Right renal pelvis (tissue), 4 donors: ENCODE measurements around the gene ZNF628. TPM values are rescaled to one million over a fixed set of nuclear protein-coding genes. Genes with fewer than 3 reads are reported as not detected.

Source experiments
- DNase-seq, 4 donors: peaks; one replicate each; pipeline ENCODE4 v3.0.0-alpha.2; 2013; ENCODE audit warnings: low read depth in 4 of 4, low spot score in 3 of 4, missing footprints in 1 of 4
- polyA plus RNA-seq, 4 donors: library from polyadenylated mRNA; unstranded; fragments of 120-200 nt; gene quantifications; one replicate each; pipeline ENCODE4 v1.2.1, GENCODE V29; 2013; ENCODE audit not compliant: insufficient read length in 4 of 4

The ZNF628 gene
- polyA plus RNA-seq, 4 donors: 3.2 to 5.4 (median 3.6) TPM

- DNase-seq: no peak
Measured at GRCh38 chr19:55464039-55464661, 12.3 kb upstream of the ZNF628 start.

GRCh38 chr19:55464662-55465054, 11.8 kb upstream of the ZNF628 start, which contains the start of gene C19orf85:
Gene C19orf85, minus strand, starts transcription at chr19:55464751. Its CDS starts 197 bp downstream, at chr19:55464554.
- no peak for DNase-seq

DNA sequence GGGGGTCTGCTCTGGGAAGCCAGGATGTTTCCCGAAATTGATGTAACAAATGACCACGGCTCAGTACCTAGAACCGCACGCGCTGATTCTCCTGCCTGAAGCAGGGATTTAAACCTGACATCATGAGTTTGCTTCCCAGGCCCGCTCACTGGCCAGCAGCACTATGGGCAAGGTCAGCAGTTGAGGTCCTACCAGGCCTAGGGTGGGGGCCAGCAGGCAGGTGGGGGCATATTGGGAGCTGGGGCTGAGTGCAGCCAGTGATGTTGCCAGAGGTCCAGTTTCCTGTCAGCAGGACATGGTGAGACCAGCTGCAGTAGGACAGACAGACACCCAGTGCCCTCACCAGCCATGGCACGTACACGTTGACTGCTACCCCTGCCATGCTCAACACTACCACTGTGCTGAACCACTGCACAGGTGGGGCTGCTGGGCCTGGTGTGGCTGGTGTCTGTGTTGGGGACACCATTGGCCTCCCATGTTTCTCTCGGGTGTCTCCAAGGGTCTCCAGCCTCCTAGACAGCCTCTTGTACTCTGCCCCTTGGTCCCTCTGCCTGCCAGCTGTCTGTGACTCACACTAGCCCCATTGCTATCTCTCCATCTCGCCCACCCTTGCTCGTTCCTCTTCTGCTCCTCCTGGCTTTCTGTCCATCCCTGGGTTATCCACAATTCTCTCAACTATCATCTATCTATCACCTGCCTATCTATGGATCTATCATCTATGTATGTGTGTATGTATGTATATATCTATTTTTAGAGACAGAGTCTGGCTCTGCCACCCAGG, 10.8 kb upstream of the ZNF628 start:
- DNase-seq: no peak

GRCh38 chr19:55466241-55466614, 10.2 kb upstream of the ZNF628 start:
- no peak for DNase-seq

DNA sequence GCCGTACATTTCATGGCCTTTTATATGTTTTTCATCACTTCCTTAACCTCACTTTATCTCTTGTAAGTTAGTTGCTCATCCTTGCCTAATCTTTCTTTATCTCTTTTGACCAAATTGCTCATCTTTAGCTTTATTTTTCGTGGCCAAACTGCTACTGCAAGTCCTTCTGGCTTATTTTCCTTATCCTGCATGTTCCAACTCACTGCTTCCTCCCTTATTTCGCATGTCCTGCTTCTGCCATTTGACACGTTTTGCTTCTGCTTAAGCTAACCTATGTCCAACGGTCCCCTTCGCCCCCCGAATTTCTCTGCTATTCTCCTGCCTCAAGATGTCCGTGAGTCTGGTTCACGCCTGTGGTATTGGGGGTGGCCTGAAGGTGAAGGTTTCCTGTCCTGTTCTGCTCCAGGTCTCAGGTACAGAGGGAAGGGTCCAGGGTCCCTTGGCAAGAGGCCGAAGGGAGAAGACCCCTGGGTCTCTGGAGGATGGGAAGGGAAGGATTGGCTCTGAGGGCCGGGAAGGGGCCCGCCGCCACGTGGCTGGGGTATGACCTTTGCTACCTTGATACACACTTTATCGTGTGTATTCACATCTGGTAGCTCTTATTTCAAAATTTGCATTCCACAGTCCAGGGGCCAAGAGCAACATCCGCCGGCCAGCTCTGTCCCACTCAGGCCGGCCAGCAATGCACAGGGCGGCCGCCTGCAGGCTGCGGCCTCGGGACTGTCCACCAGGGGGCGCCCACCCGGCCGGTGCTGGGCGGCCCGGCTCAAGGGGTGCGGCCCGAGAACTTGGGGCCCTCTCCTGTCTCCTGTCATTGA, 9.0 kb upstream of the ZNF628 start:
- DNase-seq: no peak

DNA sequence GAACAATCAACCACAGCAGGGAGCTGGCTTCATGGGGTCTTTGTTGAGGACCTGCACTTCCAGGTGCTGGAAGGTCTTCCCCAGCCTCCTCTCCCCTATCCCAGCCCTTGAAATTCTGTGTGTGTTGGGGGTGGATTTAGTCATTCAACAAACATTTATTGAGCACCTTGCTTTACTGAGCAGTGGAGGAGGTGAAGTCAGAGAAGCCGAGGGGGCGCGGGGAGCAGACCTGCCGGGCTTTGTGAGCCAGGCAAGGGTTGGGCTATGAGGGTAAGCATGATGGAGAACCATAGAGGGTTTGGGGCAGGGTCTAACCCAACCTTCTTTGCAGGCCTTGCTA, 8.4 kb upstream of the ZNF628 start:
- DNase-seq: no peak

DNA sequence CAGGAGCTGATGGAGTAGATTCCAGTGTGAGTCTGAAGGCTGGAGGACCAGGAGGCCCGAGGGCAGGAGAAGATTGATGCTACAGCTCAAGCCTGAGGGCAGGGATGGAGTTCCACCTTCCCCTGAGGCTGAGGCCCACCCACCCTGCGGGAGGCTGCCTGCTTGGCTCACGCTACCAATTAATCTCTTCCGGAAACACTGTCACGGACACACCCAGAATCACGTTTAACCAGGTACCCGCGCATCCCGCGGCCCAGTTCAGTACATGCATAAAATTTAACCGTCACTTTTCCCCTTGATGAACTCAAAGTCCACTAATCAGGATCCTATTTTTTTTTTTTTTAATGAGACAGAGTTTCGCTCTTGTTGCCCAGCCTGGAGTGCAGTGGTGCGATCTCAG, 5.2 kb upstream of the ZNF628 start:
- DNase-seq: no peak

- no peak for DNase-seq
Measured at GRCh38 chr19:55472463-55472862, 4.0 kb upstream of the ZNF628 start.

DNA sequence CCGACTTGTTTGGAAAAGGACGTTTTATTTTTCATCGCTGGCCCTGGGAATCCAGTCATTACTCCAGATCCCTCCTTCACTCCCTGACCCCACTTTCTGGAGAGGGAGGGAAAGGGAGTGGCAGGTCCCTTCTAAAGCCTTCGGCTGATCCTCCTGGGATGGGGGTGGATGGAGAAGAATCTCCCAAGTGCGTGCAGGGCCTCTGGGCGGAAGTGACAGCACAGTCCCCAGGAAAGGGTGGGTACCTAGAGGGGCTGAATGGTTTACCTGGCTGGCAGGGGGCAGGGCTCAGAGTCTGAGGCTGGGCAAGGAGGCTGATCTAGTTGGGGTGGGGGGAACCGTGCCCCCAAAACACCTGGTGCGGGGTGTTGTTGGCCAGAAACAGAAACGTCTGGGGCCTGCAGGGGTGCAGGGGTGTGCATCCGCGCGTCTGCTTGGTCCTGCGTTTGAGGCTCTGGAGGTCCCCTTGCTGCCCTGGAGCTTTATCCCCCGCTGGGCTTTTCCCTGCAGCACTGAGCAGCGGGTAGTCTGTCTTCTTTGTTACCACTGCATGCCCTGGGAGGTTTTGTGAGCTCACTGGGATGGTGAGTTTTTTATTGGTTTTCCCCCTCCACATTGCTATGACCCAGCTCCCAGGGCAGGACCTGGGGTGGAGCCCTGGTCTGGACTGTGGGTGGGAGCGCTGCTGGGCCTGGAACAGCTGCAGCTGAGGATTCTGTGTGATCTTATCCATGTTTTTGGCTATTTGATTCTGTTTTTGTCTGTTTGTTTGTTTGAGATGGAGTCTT, 3.0 kb upstream of the ZNF628 start:
- no peak for DNase-seq

GRCh38 chr19:55474269-55475265, 1.9 kb upstream of the ZNF628 start:
- DNase-seq: no peak

DNA sequence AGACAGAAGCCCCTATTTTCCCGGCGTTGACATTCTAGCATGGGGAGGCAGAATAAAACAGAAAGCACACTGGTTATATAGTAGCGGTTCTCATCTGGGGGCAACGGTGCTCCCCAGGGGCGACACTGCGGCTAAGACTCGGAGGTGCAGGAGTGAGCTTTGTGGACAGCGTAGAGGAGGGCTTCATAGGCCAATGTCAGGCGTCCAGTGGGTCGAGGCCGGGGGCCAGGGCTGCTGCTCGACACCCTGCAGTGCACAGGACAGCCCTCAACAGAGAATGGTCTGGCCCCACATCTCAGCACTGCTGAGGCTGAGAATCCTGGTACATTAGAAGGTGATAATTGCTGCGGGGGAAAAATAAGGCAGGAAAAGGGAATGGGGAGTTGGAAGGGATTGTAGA, 1.5 kb downstream of the ZNF628 start:
- no peak for DNase-seq

GRCh38 chr19:55478364-55478763, 1.9 kb downstream of the ZNF628 start:
- DNase-seq: no peak

DNA sequence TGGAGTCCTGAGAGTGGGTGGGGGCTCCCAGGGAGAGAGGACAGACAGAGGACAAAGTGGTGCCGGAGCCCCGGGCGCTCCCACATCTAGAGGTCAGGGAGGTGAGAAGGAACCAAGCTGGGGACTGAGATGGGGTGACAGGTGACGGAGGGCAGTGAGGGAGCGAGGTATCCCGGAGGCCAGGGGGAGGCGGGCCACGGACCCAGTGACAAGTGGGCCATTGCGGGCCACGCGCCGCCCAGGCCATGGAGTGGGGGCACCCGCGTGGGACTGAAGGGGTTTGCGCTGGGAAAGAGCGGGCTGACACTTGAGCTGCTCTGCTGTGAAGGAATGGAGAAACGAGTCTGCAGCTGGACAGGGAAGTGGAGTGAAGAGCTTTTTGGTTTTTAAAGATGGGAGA, 2.6 kb downstream of the ZNF628 start:
- DNase-seq: no peak

DNA sequence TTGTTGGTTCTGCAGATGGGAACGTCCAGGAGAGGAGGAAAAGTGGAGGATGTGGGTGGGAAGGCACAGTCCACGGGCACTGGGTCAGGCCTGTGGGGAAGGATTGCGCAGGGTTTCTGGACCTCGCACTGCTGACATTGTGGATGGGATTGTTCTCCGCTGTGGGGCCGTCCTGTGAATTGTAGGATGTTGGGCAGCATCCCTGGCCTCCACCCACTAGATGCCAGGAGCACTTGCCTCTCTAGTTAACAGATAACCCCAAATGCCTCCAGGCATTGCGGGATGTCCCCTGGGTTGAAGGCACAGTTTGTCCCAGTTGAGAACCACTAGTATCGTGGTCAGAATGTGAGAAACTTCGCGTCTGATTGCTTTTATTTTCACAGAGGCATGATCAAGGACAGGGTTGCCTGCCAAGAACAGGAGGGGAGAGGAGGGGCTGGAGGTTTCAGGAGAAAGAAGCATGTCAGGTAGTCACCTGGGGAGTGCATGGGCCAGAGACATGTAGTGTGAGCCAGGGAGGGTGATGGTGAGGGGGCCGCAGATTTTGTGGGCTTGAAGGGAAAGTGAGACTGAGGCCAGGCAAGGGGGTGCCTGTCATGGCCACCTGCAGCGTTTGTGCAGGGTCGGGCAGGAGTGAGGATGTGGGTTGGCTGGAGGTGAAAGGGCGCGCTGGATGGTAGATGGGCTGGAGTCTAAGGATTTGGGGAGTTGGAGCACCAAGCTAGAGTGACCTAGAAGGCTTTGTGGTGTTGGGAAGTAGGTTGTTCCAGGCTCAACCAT, 3.2 kb downstream of the ZNF628 start:
- DNase-seq: no peak

DNA sequence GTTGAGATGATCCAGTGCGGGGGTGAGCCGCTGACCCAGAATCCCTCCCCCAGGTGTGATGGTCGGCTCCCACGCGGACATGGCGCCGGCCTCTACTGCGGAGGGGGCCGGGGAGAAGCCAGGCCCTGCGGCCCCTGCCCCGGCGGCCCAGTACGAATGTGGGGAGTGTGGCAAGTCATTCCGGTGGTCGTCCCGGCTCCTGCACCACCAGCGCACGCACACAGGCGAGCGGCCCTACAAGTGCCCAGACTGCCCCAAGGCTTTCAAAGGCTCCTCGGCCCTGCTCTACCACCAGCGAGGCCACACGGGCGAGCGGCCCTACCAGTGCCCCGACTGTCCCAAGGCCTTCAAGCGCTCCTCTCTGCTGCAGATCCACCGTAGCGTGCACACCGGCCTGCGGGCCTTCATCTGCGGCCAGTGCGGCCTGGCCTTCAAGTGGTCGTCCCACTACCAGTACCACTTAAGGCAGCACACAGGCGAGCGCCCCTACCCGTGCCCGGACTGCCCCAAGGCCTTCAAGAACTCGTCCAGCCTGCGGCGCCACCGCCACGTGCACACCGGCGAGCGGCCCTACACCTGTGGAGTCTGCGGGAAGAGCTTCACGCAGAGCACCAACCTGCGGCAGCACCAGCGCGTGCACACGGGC, 4.9 kb downstream of the ZNF628 start:
- DNase-seq: no peak

DNA sequence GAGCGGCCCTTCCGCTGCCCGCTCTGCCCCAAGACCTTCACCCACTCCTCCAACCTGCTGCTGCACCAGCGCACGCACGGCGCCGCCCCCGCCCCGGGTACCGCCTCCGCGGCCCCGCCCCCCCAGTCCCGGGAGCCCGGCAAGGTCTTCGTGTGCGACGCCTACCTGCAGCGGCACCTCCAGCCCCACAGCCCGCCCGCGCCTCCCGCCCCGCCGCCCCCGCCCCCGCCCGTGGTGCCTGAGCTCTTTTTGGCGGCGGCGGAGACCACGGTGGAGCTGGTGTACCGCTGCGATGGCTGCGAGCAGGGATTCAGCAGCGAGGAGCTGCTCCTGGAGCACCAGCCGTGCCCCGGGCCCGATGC, 5.4 kb downstream of the ZNF628 start:
- DNase-seq: no peak

DNA sequence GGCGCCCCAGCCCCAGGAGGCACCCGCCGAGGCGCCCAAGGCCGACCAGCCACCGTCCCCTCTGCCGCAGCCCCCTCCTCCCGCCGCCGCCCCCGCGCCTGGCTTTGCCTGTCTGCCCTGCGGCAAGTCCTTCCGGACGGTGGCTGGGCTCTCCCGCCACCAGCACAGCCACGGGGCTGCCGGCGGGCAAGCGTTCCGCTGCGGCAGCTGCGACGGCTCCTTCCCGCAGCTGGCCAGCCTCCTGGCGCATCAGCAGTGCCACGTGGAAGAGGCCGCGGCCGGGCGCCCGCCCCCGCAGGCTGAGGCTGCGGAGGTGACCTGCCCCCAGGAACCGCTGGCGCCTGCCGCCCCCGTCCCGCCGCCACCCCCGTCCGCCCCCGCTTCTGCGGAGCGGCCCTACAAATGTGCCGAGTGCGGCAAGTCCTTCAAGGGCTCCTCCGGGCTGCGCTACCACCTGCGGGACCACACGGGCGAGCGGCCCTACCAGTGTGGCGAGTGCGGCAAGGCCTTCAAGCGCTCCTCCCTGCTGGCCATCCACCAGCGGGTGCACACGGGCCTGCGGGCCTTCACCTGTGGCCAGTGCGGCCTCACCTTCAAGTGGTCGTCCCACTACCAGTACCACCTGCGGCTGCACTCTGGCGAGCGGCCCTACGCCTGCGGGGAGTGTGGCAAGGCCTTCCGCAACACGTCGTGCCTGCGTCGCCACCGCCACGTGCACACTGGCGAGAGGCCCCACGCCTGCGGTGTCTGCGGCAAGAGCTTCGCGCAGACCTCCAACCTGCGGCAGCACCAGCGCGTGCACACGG, 5.9 kb downstream of the ZNF628 start:
- DNase-seq: no peak
